Body of pancreas (tissue), 4 donors: ENCODE results near the gene PLA2G4B. TPM values are rescaled to one million over a fixed set of nuclear protein-coding genes. Genes with fewer than 3 reads are reported as not detected.

ENCODE experiments used
- ATAC-seq: fragments of 150-250 bp; one replicate; pipeline ENCODE4 v1.9.1; 2016
- DNase-seq, 4 donors: peaks; one replicate each; pipeline ENCODE4 v3.0.0-alpha.2; 2019
- H3K27ac ChIP-seq, 4 donors: fragments of 200-600 bp; sonication (generic); 1 replicate in 3 of 4; 2 replicates in 1 of 4; pipeline versions ENCODE4 v1.5.1 to v1.6.1; 2016 to 2019; ENCODE audit warnings: mild to moderate bottlenecking in 1 of 4, mixed read lengths in 1 of 4, moderate library complexity in 1 of 4
- H3K27me3 ChIP-seq, 2 donors: fragments of 200-600 bp; sonication (generic); one replicate each; pipeline ENCODE4 v1.6.0; 2016; ENCODE audit warnings: mild to moderate bottlenecking in 1 of 2
- H3K36me3 ChIP-seq, 2 donors: fragments of 200-600 bp; sonication (generic); replicated peaks in 1 of 2; 2 replicates each; pipeline ENCODE4 v1.5.1; 2016; ENCODE audit warnings: low read depth in 2 of 2; ENCODE audit not compliant: insufficient read depth in 1 of 2
- H3K4me1 ChIP-seq: fragments of 200-600 bp; sonication (generic); one replicate; pipeline ENCODE4 v1.6.0; 2016
- H3K4me3 ChIP-seq, 2 donors: fragments of 200-600 bp; sonication (generic); 1 replicate in 1 of 2; 2 replicates in 1 of 2; pipeline ENCODE4 v1.5.1; 2016 to 2019
- H3K9me3 ChIP-seq, 3 donors: fragments of 200-600 bp; sonication (generic); 1 replicate in 2 of 3; 2 replicates in 1 of 3; pipeline ENCODE4 v1.5.1; 2016
- POLR2A ChIP-seq, 3 donors: fragments of 450-650 bp; IDR thresholded peaks; one replicate each; pipeline ENCODE4 v1.6.1; 2016; ENCODE audit warnings: antibody characterized with exemption in 3 of 3, mild to moderate bottlenecking in 2 of 3
- WGBS, 2 donors: methylation state at CpG; one replicate each; pipeline ENCODE4 v1.1.5; 2017; 5-methylcytosine and 5-hydroxymethylcytosine counted together
- intact Hi-C: fragments of 100-400 bp; cut with DNase I; formaldehyde crosslinking; loops from one replicate; pipeline ENCODE4 v1.15.1; 2023
- total RNA-seq, 2 donors: library from RNA; depleted of rRNA; stranded (reverse); fragments of >200 nt; gene quantifications; one replicate each; pipeline ENCODE4 v1.1.0, GENCODE V29; 2016
- TF ChIP-seq, protein P1 (sequence below), 7 experiments: fragments of 450-650 bp in 4 of 7; fragments of 200-600 bp in 3 of 7; sonication (generic) in 3 of 7; IDR thresholded peaks; one replicate each; pipeline ENCODE4 v1.5.1; 2016 to 2019; ENCODE audit warnings: antibody characterized with exemption in 7 of 7

The PLA2G4B gene
- total RNA-seq, 2 donors from 2014 or later: 17.4 to 18.1 TPM

DNA sequence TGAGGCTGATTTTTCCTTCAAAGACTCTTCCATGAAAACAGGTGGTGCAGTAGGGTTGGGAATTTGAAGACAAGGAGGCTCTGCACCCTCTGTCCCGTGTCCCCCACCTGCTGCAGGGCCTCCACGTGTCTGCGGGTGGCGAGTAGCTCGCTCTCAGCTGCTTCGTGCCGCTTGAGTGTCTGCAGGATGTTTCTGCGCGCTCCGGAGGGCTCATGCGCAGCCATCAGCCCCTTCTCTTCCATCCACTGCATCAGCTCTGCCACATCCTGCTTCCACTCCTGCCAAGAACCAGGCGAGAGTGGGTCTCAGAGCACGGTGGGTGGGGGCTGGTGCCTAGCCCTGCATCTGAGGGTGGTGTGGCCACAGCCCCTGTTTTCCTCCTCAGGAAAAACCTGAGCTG lies 37.4 kb downstream of the PLA2G4B start:
- intact Hi-C loops: no loop called here
- no peak for TF ChIP-seq POLR2A (IDR thresholded peaks at IDR 0.05)
- TF ChIP-seq, protein P1, sequence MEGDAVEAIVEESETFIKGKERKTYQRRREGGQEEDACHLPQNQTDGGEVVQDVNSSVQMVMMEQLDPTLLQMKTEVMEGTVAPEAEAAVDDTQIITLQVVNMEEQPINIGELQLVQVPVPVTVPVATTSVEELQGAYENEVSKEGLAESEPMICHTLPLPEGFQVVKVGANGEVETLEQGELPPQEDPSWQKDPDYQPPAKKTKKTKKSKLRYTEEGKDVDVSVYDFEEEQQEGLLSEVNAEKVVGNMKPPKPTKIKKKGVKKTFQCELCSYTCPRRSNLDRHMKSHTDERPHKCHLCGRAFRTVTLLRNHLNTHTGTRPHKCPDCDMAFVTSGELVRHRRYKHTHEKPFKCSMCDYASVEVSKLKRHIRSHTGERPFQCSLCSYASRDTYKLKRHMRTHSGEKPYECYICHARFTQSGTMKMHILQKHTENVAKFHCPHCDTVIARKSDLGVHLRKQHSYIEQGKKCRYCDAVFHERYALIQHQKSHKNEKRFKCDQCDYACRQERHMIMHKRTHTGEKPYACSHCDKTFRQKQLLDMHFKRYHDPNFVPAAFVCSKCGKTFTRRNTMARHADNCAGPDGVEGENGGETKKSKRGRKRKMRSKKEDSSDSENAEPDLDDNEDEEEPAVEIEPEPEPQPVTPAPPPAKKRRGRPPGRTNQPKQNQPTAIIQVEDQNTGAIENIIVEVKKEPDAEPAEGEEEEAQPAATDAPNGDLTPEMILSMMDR (IDR thresholded peaks at IDR 0.05): no peak
- Histone ChIP-seq H3K4me3 (no peak overlapping the region), H3K36me3 (no peaks in the 10 kb centered on the region), H3K27me3 (no peaks in the 10 kb centered on the region), H3K4me1 (no peaks in the 10 kb centered on the region), H3K9me3 (no peaks in the 10 kb centered on the region), H3K27ac (no peak overlapping the region)
- 73 to 82% methylated on average over 4 to 13 of the region's 13 CpGs for WGBS, 2 donors
- DNase-seq (no peak), ATAC-seq (no peak)

DNA sequence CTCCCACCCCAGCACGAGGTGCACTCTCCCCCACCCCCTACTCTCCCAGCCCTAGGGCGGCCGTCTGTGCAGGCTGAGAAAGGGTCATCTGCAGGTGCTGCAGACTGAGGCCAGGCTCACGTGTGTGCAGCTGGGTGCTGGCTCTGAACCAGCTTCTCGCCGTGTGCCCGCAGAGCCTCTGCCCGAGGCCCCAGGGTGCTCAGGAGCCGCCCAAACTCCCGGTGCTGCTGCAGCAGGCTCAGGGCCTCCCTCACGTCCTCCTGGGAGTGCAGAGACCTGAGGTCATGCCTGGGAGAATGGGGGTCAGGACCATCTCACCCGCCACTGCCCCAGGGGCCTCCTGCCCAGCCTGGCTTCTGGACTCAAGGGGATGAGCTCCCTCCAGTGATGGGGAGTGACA lies 38.0 kb downstream of the PLA2G4B start:
- DNase-seq: peak in 2 of 4 donors; percentile 21 to 53
- ATAC-seq: peak; percentile 13
- 0 to 43% methylated on average over 1 to 12 of the region's 12 CpGs for WGBS, 2 donors
- no peak for TF ChIP-seq POLR2A (IDR thresholded peaks at IDR 0.05)
- TF ChIP-seq, protein P1 (IDR thresholded peaks at IDR 0.05): no peak
- Histone ChIP-seq H3K4me1 (peaks cover 3% of the 10 kb centered on the region), H3K9me3 (no peaks in the 10 kb centered on the region), H3K4me3 (no peak overlapping the region), H3K27me3 (no peaks in the 10 kb centered on the region), H3K36me3 (no peaks in the 10 kb centered on the region), H3K27ac (no peak overlapping the region)
- intact Hi-C loops: no loop called here

DNA sequence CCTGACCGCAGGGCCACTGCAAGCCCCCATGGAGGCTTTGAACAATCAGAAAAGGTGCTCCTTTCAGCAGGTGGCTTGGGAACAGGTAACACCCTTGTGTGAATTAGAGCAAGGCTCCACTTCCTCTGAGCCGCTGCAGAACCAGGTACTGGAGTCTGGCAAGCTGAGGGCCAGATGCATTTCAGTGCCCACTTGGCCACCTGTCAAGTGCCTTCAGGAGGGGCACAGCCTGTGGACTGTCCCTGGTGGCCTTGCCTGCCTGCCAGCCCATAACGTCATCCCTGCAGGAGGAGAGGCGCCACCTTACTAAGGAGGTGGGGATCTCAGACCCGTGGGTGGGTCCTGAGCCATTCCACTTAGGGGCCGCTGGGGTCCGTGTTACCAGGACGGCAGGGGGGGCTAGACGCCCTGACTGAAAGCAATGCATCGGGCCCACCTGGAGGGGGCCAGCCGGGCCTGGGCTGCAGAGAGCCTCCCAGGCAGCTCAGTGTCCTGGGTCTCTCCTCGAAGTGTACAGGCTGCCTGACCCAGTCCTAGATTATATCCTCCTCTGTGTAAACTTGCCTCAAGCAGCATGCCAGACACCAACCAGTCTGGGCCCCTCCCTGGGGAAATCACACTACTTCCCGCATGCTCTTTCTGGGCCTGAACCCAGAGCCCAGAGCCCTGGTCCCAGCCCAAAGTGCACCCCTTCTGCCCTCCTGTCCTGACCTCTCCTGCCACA lies 39.1 kb downstream of the PLA2G4B start:
- Histone ChIP-seq H3K4me3 (no peak overlapping the region), H3K36me3 (no peaks in the 10 kb centered on the region), H3K27ac (no peak overlapping the region), H3K9me3 (no peaks in the 10 kb centered on the region), H3K27me3 (no peaks in the 10 kb centered on the region), H3K4me1 (peaks cover 13% of the 10 kb centered on the region)
- intact Hi-C loops: no loop called here
- 79 to 82% methylated on average over 9 to 12 of the region's 13 CpGs for WGBS, 2 donors
- TF ChIP-seq, protein P1 (IDR thresholded peaks at IDR 0.05): no peak
- TF ChIP-seq POLR2A (IDR thresholded peaks at IDR 0.05): no peak
- DNase-seq: no peak
- no peak for ATAC-seq

DNA sequence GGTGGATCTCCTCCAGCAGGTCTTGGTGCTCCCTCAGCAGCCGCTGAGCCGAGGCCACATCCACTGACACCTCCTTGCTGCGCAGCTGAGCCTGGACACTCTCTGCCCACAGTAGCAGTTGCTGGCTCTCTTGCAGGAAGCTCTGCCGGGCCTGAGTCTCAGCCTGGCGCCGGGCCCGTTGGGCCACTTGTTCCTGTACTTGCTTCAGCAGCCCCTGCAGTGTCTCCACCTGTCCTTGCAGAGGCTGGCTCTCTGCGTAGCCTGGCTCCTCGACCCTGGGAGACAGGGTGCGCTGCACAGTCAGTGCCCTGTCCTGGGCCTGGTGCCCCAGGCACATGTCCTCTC lies 39.7 kb downstream of the PLA2G4B start:
- no peaks in the 10 kb centered on the region for H3K9me3 ChIP-seq
- DNase-seq: no peak
- 89 to 91% methylated on average over 8 to 9 of the region's 10 CpGs for WGBS, 2 donors
- no peaks in the 10 kb centered on the region for H3K27me3 ChIP-seq
- no peak overlapping the region for H3K4me3 ChIP-seq
- ATAC-seq: no peak
- no peaks in the 10 kb centered on the region for H3K36me3 ChIP-seq
- intact Hi-C loops: no loop called here
- H3K4me1 ChIP-seq: peaks cover 18% of the 10 kb centered on the region
- H3K27ac ChIP-seq: no peak overlapping the region
- TF ChIP-seq, protein P1 (IDR thresholded peaks at IDR 0.05): no peak
- TF ChIP-seq POLR2A (IDR thresholded peaks at IDR 0.05): no peak

DNA sequence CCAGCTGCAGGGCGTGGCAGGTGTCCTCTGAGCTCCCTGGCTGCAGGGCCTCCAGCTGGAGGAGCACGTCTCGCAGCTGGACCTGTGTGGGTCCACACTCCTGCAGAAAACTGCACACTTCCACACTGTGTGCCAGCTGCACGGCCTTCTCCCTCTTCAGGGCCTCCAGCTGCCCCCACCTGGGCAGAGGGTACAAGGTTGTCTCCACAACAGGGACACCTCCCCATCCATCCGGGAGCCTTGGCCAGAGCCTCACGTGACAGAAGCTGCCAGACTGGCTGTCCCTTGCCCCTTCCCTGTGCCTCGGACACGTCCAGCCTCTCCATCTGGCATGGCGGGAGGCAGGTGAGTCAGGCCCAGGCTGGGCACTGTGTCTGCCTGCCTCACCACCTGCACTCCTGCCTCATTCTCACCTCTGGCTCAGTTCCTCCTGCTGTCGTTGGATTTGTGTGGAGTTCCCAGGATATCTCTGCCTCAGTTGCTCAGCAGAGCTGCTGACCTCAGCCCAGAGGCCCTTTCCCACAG lies 40.7 kb downstream of the PLA2G4B start:
- 86 to 89% methylated on average over 10 of the region's 10 CpGs for WGBS, 2 donors
- Histone ChIP-seq H3K4me1 (peaks cover 19% of the 10 kb centered on the region), H3K36me3 (no peaks in the 10 kb centered on the region), H3K27me3 (no peaks in the 10 kb centered on the region), H3K9me3 (no peaks in the 10 kb centered on the region), H3K27ac (no peak overlapping the region), H3K4me3 (no peak overlapping the region)
- DNase-seq (no peak), ATAC-seq (no peak)
- intact Hi-C loops: no loop called here
- TF ChIP-seq POLR2A (IDR thresholded peaks at IDR 0.05): no peak
- TF ChIP-seq, protein P1 (IDR thresholded peaks at IDR 0.05): no peak
